ENCODE results near the gene RAB35. TPM values are rescaled to one million over a fixed set of nuclear protein-coding genes. Genes with fewer than 3 reads are reported as not detected.
"Not testable (repeated sequence)": the region's sequence is repeated elsewhere in the genome, so short reads cannot be mapped to it uniquely, and the experiment has no call there.

The RAB35 gene
- total RNA-seq, 1 experiment from 2014 or later, result 57.1 TPM

DNA sequence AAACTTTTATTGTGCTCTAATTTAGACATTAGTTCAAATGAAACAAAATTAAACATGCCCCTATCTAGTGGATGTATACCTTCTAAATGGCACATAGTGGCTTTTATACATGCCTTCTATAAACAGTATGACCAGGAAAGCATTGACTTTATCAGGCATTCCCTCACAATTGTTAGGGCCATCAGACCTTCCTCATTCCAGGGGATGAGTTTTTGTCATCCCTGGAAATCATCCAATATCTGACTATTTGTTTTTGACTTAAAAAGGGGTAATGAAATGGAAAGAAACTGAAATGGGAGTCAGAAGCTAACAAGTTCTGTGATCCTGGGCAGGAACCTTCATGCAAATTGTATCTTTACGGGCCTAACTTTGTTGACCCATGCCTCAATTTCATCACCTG, 69.5 kb downstream of the RAB35 start:
- H3K9me3 ChIP-seq (ENCODE audit: control insufficient read depth in 1 of 2, insufficient read depth in 1 of 2, low read depth in 1 of 2, low read length in 2 of 2), result no peaks in the 10 kb centered on the region
- no peak overlapping the region for H3K4me2 ChIP-seq (ENCODE audit: low read length)
- H4K20me1 ChIP-seq (ENCODE audit: insufficient read depth), result no peaks in the 10 kb centered on the region
- no peak for DNase-seq (ENCODE audit: low read depth, low spot score)
- TF ChIP-seq SRF (IDR thresholded peaks at IDR 0.05; ENCODE audit: low read depth) (no peak), EZH2phosphoT487 (IDR thresholded peaks at IDR 0.05; ENCODE audit: borderline replicate concordance) (no peak), FOSL1 (IDR thresholded peaks at IDR 0.05; ENCODE audit: low read depth) (no peak)
- TF ChIP-seq, protein P1, sequence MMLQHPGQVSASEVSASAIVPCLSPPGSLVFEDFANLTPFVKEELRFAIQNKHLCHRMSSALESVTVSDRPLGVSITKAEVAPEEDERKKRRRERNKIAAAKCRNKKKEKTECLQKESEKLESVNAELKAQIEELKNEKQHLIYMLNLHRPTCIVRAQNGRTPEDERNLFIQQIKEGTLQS (IDR thresholded peaks at IDR 0.05), result no peak
- BruUV-seq (replicated peaks), result no TSS peak
- H3K9me2 ChIP-seq (ENCODE audit: insufficient read depth), result no peaks in the 10 kb centered on the region
- H3K4me3 ChIP-seq (replicated peaks in 1 of 2; ENCODE audit: low read depth in 1 of 2, low read length in 2 of 2), result no peak overlapping the region
- no peaks in the 10 kb centered on the region for H3K79me2 ChIP-seq (ENCODE audit: insufficient read depth, low read length)
- CTCF ChIA-PET, result no interaction called here
- no peak overlapping the region for H3K9ac ChIP-seq (ENCODE audit: low read length)
- POLR2A ChIA-PET, result no interaction called here
- intact Hi-C loops (cut with micrococcal nuclease), result no loop called here
- no peak for ATAC-seq
- H3K36me3 ChIP-seq (ENCODE audit: control insufficient read depth in 1 of 2, insufficient read depth in 2 of 2, low read length in 2 of 2), result no peaks in the 10 kb centered on the region
- no peak overlapping the region for H2AFZ ChIP-seq (ENCODE audit: low read depth, low read length, poor library complexity, severe bottlenecking)
- H3K27ac ChIP-seq (ENCODE audit: low read depth, low read length), result no peak overlapping the region
- no peaks in the 10 kb centered on the region for H3K27me3 ChIP-seq (ENCODE audit: insufficient read depth, low read length)
- no peaks in the 10 kb centered on the region for H3K4me1 ChIP-seq (ENCODE audit: control insufficient read depth in 1 of 2, insufficient read depth in 2 of 2, low read length in 2 of 2)
- RAD21 ChIA-PET (ENCODE audit: low non-redundant PET in 1 of 2, low total read pairs in 2 of 2, uncharacterized antibody in 2 of 2, unreplicated experiment in 2 of 2), result no interaction called here

DNA sequence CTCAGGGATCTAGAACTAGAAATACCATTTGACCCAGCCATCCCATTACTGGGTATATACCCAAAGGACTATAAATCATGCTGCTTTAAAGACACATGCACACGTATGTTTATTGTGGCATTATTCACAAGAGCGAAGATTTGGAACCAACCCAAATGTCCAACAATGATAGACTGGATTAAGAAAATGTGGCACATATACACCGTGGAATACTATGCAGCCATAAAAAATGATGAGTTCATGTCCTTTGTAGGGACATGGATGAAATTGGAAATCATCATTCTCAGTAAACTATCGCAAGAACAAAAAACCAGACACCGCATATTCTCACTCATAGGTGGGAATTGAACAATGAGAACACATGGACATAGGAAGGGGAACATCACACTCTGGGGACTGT, 71.2 kb downstream of the RAB35 start:
- BruUV-seq (replicated peaks); H3K79me2 ChIP-seq (ENCODE audit: insufficient read depth, low read length); H3K4me2 ChIP-seq (ENCODE audit: low read length); H3K27ac ChIP-seq (ENCODE audit: low read depth, low read length); intact Hi-C loops (cut with micrococcal nuclease); H3K9me3 ChIP-seq (ENCODE audit: control insufficient read depth in 1 of 2, insufficient read depth in 1 of 2, low read depth in 1 of 2, low read length in 2 of 2); RAD21 ChIA-PET (ENCODE audit: low non-redundant PET in 1 of 2, low total read pairs in 2 of 2, uncharacterized antibody in 2 of 2, unreplicated experiment in 2 of 2); POLR2A ChIA-PET; DNase-seq (ENCODE audit: low read depth, low spot score); H3K4me3 ChIP-seq (replicated peaks in 1 of 2; ENCODE audit: low read depth in 1 of 2, low read length in 2 of 2); H3K4me1 ChIP-seq (ENCODE audit: control insufficient read depth in 1 of 2, insufficient read depth in 2 of 2, low read length in 2 of 2); H3K9ac ChIP-seq (ENCODE audit: low read length); H4K20me1 ChIP-seq (ENCODE audit: insufficient read depth); H2AFZ ChIP-seq (ENCODE audit: low read depth, low read length, poor library complexity, severe bottlenecking); H3K27me3 ChIP-seq (ENCODE audit: insufficient read depth, low read length); H3K36me3 ChIP-seq (ENCODE audit: control insufficient read depth in 1 of 2, insufficient read depth in 2 of 2, low read length in 2 of 2); H3K9me2 ChIP-seq (ENCODE audit: insufficient read depth); ATAC-seq; CTCF ChIA-PET: not testable (repeated sequence)

Small RNA genes within 50 kb of the gene (microRNA-seq; reads per million reads assigned to microRNA genes)
- 1.2 reads per million for gene MIR4498 (ENCODE audit: borderline number of aligned reads)

Other genes with a start within 250 kb of the RAB35 start
- gene CIT, start 239.4 kb downstream of the RAB35 start, total RNA-seq (2021; ENCODE audit: unreplicated experiment), result 54.2 TPM
- gene BICDL1, start 127.5 kb downstream of the RAB35 start, total RNA-seq (2021; ENCODE audit: unreplicated experiment), result 18.2 TPM
- gene GCN1, start 78.0 kb upstream of the RAB35 start, total RNA-seq (2021; ENCODE audit: unreplicated experiment), result 184 TPM
- gene RPLP0, start 84.4 kb upstream of the RAB35 start, total RNA-seq (2021; ENCODE audit: unreplicated experiment), result 4,123 TPM
- gene PXN, start 149.0 kb upstream of the RAB35 start, total RNA-seq (2021; ENCODE audit: unreplicated experiment), result 211 TPM
- 2,248 TPM for gene RNU4-2, start 175.2 kb upstream of the RAB35 start, total RNA-seq (2021; ENCODE audit: unreplicated experiment)
- gene RNU4-1, start 176.5 kb upstream of the RAB35 start, total RNA-seq (2021; ENCODE audit: unreplicated experiment), result 2,323 TPM
- gene SIRT4, start 185.6 kb upstream of the RAB35 start, total RNA-seq (2021; ENCODE audit: unreplicated experiment), result 2.8 TPM
- gene PLA2G1B, start 211.0 kb upstream of the RAB35 start, total RNA-seq (2021; ENCODE audit: unreplicated experiment), result 2.0 TPM